Measurements from ENCODE around the gene WHRN.

Gene WHRN

GRCh38 chr9:114378883-114379282 lies 126.4 kb downstream of the WHRN start:
- no peak for DNase-seq (ENCODE audit: low spot score)

GRCh38 chr9:114378016-114378415 lies 127.3 kb downstream of the WHRN start:
- DNase-seq (ENCODE audit: low spot score), result no peak

- DNase-seq (ENCODE audit: low spot score), result no peak
Measured at GRCh38 chr9:114376586-114377445, 128.5 kb downstream of the WHRN start.

- DNase-seq (ENCODE audit: low spot score), result no peak
Measured at GRCh38 chr9:114375386-114376175, 129.7 kb downstream of the WHRN start.

- DNase-seq (ENCODE audit: low spot score), result no peak
Measured at GRCh38 chr9:114374936-114375335, 130.3 kb downstream of the WHRN start.

GRCh38 chr9:114373960-114374730 lies 131.1 kb downstream of the WHRN start:
- DNase-seq (ENCODE audit: low spot score), result no peak

GRCh38 chr9:114372921-114373448 lies 132.3 kb downstream of the WHRN start:
- no peak for DNase-seq (ENCODE audit: low spot score)

- DNase-seq (ENCODE audit: low spot score), result no peak
Measured at GRCh38 chr9:114371973-114372917, 133.0 kb downstream of the WHRN start.

- no peak for DNase-seq (ENCODE audit: low spot score)
Measured at GRCh38 chr9:114371343-114371944, 133.8 kb downstream of the WHRN start.

GRCh38 chr9:114370968-114371320 lies 134.3 kb downstream of the WHRN start:
- DNase-seq (ENCODE audit: low spot score), result no peak

- no peak for DNase-seq (ENCODE audit: low spot score)
Measured at GRCh38 chr9:114370251-114370967, 134.9 kb downstream of the WHRN start.

GRCh38 chr9:114369216-114370130 lies 135.8 kb downstream of the WHRN start:
- no peak for DNase-seq (ENCODE audit: low spot score)

GRCh38 chr9:114367772-114368569 lies 137.3 kb downstream of the WHRN start:
- no peak for DNase-seq (ENCODE audit: low spot score)

- DNase-seq (ENCODE audit: low spot score), result no peak
Measured at GRCh38 chr9:114367366-114367765, 137.9 kb downstream of the WHRN start.

- DNase-seq (ENCODE audit: low spot score), result no peak
Measured at GRCh38 chr9:114366334-114367128, 138.7 kb downstream of the WHRN start.

- no peak for DNase-seq (ENCODE audit: low spot score)
Measured at GRCh38 chr9:114365194-114365593, 140.1 kb downstream of the WHRN start.
